ENCODE measurements around the gene CNTN1.

CNTN1 gene

GRCh38 chr12:40825156-40825555, 132.9 kb downstream of the CNTN1 start:
- H3K36me3 ChIP-seq (ENCODE audit: control insufficient read depth in 4 of 4, insufficient read depth in 4 of 4, low read length in 3 of 4), result no peaks in the 10 kb centered on the region
- peaks cover 0 to 2% (median 0%) of the 10 kb centered on the region in 5 experiments for H3K27me3 ChIP-seq (replicated peaks in 2 of 5; ENCODE audit: control insufficient read depth in 4 of 5, insufficient read depth in 5 of 5, low read length in 4 of 5)
- H3K9me3 ChIP-seq (ENCODE audit: control extremely low read depth in 1 of 5, control insufficient read depth in 4 of 5, insufficient read depth in 2 of 5, low read depth in 1 of 5, low read length in 4 of 5), result no peaks in the 10 kb centered on the region
- no peak overlapping the region for H3K27ac ChIP-seq (ENCODE audit: insufficient read depth in 1 of 2, low read depth in 1 of 2, low read length in 2 of 2, poor library complexity in 1 of 2, severe bottlenecking in 2 of 2)
- no peaks in the 10 kb centered on the region for H3K4me1 ChIP-seq (ENCODE audit: control extremely low read depth in 1 of 4, control insufficient read depth in 4 of 4, insufficient read depth in 4 of 4, low read length in 3 of 4)
- no peak for DNase-seq
- H3K4me3 ChIP-seq (ENCODE audit: control insufficient read depth in 1 of 7, extremely low read depth in 1 of 7, insufficient read depth in 4 of 7, low read depth in 2 of 7, low read length in 6 of 7), result no peak overlapping the region
- ChIA-PET POLR2A (no interaction called here), CTCF (no interaction called here)

GRCh38 chr12:40827683-40828592, 135.7 kb downstream of the CNTN1 start:
- Histone ChIP-seq H3K27me3 (replicated peaks in 2 of 5; ENCODE audit: control insufficient read depth in 4 of 5, insufficient read depth in 5 of 5, low read length in 4 of 5) (peaks cover 0 to 2% (median 0%) of the 10 kb centered on the region in 5 experiments), H3K36me3 (ENCODE audit: control insufficient read depth in 4 of 4, insufficient read depth in 4 of 4, low read length in 3 of 4) (no peaks in the 10 kb centered on the region), H3K4me3 (ENCODE audit: control insufficient read depth in 1 of 7, extremely low read depth in 1 of 7, insufficient read depth in 4 of 7, low read depth in 2 of 7, low read length in 6 of 7) (no peak overlapping the region), H3K27ac (ENCODE audit: insufficient read depth in 1 of 2, low read depth in 1 of 2, low read length in 2 of 2, poor library complexity in 1 of 2, severe bottlenecking in 2 of 2) (no peak overlapping the region), H3K4me1 (ENCODE audit: control extremely low read depth in 1 of 4, control insufficient read depth in 4 of 4, insufficient read depth in 4 of 4, low read length in 3 of 4) (no peaks in the 10 kb centered on the region), H3K9me3 (ENCODE audit: control extremely low read depth in 1 of 5, control insufficient read depth in 4 of 5, insufficient read depth in 2 of 5, low read depth in 1 of 5, low read length in 4 of 5) (no peaks in the 10 kb centered on the region)
- POLR2A ChIA-PET, result no interaction called here
- DNase-seq, result no peak
- CTCF ChIA-PET, result no interaction called here
- 85% methylated on average over 16 of the region's 17 CpGs for WGBS (ENCODE audit: insufficient coverage)

GRCh38 chr12:40828593-40828990, 136.4 kb downstream of the CNTN1 start:
- ChIA-PET CTCF (no interaction called here), POLR2A (no interaction called here)
- Histone ChIP-seq H3K4me3 (ENCODE audit: control insufficient read depth in 1 of 7, extremely low read depth in 1 of 7, insufficient read depth in 4 of 7, low read depth in 2 of 7, low read length in 6 of 7) (no peak overlapping the region), H3K27ac (ENCODE audit: insufficient read depth in 1 of 2, low read depth in 1 of 2, low read length in 2 of 2, poor library complexity in 1 of 2, severe bottlenecking in 2 of 2) (no peak overlapping the region), H3K9me3 (ENCODE audit: control extremely low read depth in 1 of 5, control insufficient read depth in 4 of 5, insufficient read depth in 2 of 5, low read depth in 1 of 5, low read length in 4 of 5) (no peaks in the 10 kb centered on the region), H3K27me3 (replicated peaks in 2 of 5; ENCODE audit: control insufficient read depth in 4 of 5, insufficient read depth in 5 of 5, low read length in 4 of 5) (peaks cover 0 to 2% (median 0%) of the 10 kb centered on the region in 5 experiments), H3K4me1 (ENCODE audit: control extremely low read depth in 1 of 4, control insufficient read depth in 4 of 4, insufficient read depth in 4 of 4, low read length in 3 of 4) (no peaks in the 10 kb centered on the region), H3K36me3 (ENCODE audit: control insufficient read depth in 4 of 4, insufficient read depth in 4 of 4, low read length in 3 of 4) (no peaks in the 10 kb centered on the region)
- WGBS (ENCODE audit: insufficient coverage), result 88% methylated on average over 1 of the region's 5 CpGs
- DNase-seq, result no peak

- DNase-seq, result peak in 2 of 3 donors; percentile 3 to 20
- Histone ChIP-seq H3K9me3 (ENCODE audit: control extremely low read depth in 1 of 5, control insufficient read depth in 4 of 5, insufficient read depth in 2 of 5, low read depth in 1 of 5, low read length in 4 of 5) (no peaks in the 10 kb centered on the region), H3K36me3 (ENCODE audit: control insufficient read depth in 4 of 4, insufficient read depth in 4 of 4, low read length in 3 of 4) (no peaks in the 10 kb centered on the region), H3K27me3 (replicated peaks in 2 of 5; ENCODE audit: control insufficient read depth in 4 of 5, insufficient read depth in 5 of 5, low read length in 4 of 5) (peaks cover 0 to 2% (median 0%) of the 10 kb centered on the region in 5 experiments), H3K4me1 (ENCODE audit: control extremely low read depth in 1 of 4, control insufficient read depth in 4 of 4, insufficient read depth in 4 of 4, low read length in 3 of 4) (no peaks in the 10 kb centered on the region), H3K27ac (ENCODE audit: insufficient read depth in 1 of 2, low read depth in 1 of 2, low read length in 2 of 2, poor library complexity in 1 of 2, severe bottlenecking in 2 of 2) (no peak overlapping the region), H3K4me3 (ENCODE audit: control insufficient read depth in 1 of 7, extremely low read depth in 1 of 7, insufficient read depth in 4 of 7, low read depth in 2 of 7, low read length in 6 of 7) (no peak overlapping the region)
- no CpG with 5 or more reads among the region's 1 CpG for WGBS (ENCODE audit: insufficient coverage)
- ChIA-PET CTCF (no interaction called here), POLR2A (no interaction called here)
These were observed 137.5 kb downstream of the CNTN1 start for GRCh38 chr12:40829738-40830144.

GRCh38 chr12:40831916-40832315, 139.7 kb downstream of the CNTN1 start:
- H3K27me3 ChIP-seq (replicated peaks in 2 of 5; ENCODE audit: control insufficient read depth in 4 of 5, insufficient read depth in 5 of 5, low read length in 4 of 5), result peaks cover 0 to 2% (median 0%) of the 10 kb centered on the region in 5 experiments
- ChIA-PET CTCF (no interaction called here), POLR2A (no interaction called here)
- H3K36me3 ChIP-seq (ENCODE audit: control insufficient read depth in 4 of 4, insufficient read depth in 4 of 4, low read length in 3 of 4), result no peaks in the 10 kb centered on the region
- H3K4me1 ChIP-seq (ENCODE audit: control extremely low read depth in 1 of 4, control insufficient read depth in 4 of 4, insufficient read depth in 4 of 4, low read length in 3 of 4), result no peaks in the 10 kb centered on the region
- DNase-seq, result no peak
- H3K27ac ChIP-seq (ENCODE audit: insufficient read depth in 1 of 2, low read depth in 1 of 2, low read length in 2 of 2, poor library complexity in 1 of 2, severe bottlenecking in 2 of 2), result no peak overlapping the region
- H3K9me3 ChIP-seq (ENCODE audit: control extremely low read depth in 1 of 5, control insufficient read depth in 4 of 5, insufficient read depth in 2 of 5, low read depth in 1 of 5, low read length in 4 of 5), result no peaks in the 10 kb centered on the region
- no peak overlapping the region for H3K4me3 ChIP-seq (ENCODE audit: control insufficient read depth in 1 of 7, extremely low read depth in 1 of 7, insufficient read depth in 4 of 7, low read depth in 2 of 7, low read length in 6 of 7)

GRCh38 chr12:40832668-40833067, 140.4 kb downstream of the CNTN1 start:
- DNase-seq, result no peak
- WGBS (ENCODE audit: insufficient coverage), result 80% methylated on average over 1 of the region's 2 CpGs
- Histone ChIP-seq H3K4me1 (ENCODE audit: control extremely low read depth in 1 of 4, control insufficient read depth in 4 of 4, insufficient read depth in 4 of 4, low read length in 3 of 4) (no peaks in the 10 kb centered on the region), H3K4me3 (ENCODE audit: control insufficient read depth in 1 of 7, extremely low read depth in 1 of 7, insufficient read depth in 4 of 7, low read depth in 2 of 7, low read length in 6 of 7) (no peak overlapping the region), H3K9me3 (ENCODE audit: control extremely low read depth in 1 of 5, control insufficient read depth in 4 of 5, insufficient read depth in 2 of 5, low read depth in 1 of 5, low read length in 4 of 5) (no peaks in the 10 kb centered on the region), H3K27me3 (replicated peaks in 2 of 5; ENCODE audit: control insufficient read depth in 4 of 5, insufficient read depth in 5 of 5, low read length in 4 of 5) (peaks cover 0 to 2% (median 0%) of the 10 kb centered on the region in 5 experiments), H3K36me3 (ENCODE audit: control insufficient read depth in 4 of 4, insufficient read depth in 4 of 4, low read length in 3 of 4) (no peaks in the 10 kb centered on the region), H3K27ac (ENCODE audit: insufficient read depth in 1 of 2, low read depth in 1 of 2, low read length in 2 of 2, poor library complexity in 1 of 2, severe bottlenecking in 2 of 2) (no peak overlapping the region)
- ChIA-PET POLR2A (no interaction called here), CTCF (no interaction called here)

GRCh38 chr12:40833818-40834217, 141.6 kb downstream of the CNTN1 start:
- CTCF ChIA-PET, result no interaction called here
- POLR2A ChIA-PET, result no interaction called here
- Histone ChIP-seq H3K27ac (ENCODE audit: insufficient read depth in 1 of 2, low read depth in 1 of 2, low read length in 2 of 2, poor library complexity in 1 of 2, severe bottlenecking in 2 of 2) (no peak overlapping the region), H3K9me3 (ENCODE audit: control extremely low read depth in 1 of 5, control insufficient read depth in 4 of 5, insufficient read depth in 2 of 5, low read depth in 1 of 5, low read length in 4 of 5) (no peaks in the 10 kb centered on the region), H3K27me3 (replicated peaks in 2 of 5; ENCODE audit: control insufficient read depth in 4 of 5, insufficient read depth in 5 of 5, low read length in 4 of 5) (no peaks in the 10 kb centered on the region), H3K4me3 (ENCODE audit: control insufficient read depth in 1 of 7, extremely low read depth in 1 of 7, insufficient read depth in 4 of 7, low read depth in 2 of 7, low read length in 6 of 7) (no peak overlapping the region), H3K4me1 (ENCODE audit: control extremely low read depth in 1 of 4, control insufficient read depth in 4 of 4, insufficient read depth in 4 of 4, low read length in 3 of 4) (no peaks in the 10 kb centered on the region), H3K36me3 (ENCODE audit: control insufficient read depth in 4 of 4, insufficient read depth in 4 of 4, low read length in 3 of 4) (no peaks in the 10 kb centered on the region)
- no peak for DNase-seq
- no CpG with 5 or more reads among the region's 2 CpGs for WGBS (ENCODE audit: insufficient coverage)

Data from common myeloid progenitor, CD34-positive (primary cell).